ENCODE results near the gene CAVIN2.

CAVIN2 gene

GRCh38 chr2:191806396-191806795, 40.5 kb downstream of the CAVIN2 start:
- Histone ChIP-seq H3K4me1 (ENCODE audit: low read length) (no peaks in the 10 kb centered on the region), H3K9ac (ENCODE audit: low read length) (no peak overlapping the region), H2AFZ (ENCODE audit: low read length) (no peak overlapping the region), H3K27ac (ENCODE audit: low read length) (no peak overlapping the region), H3F3A (ENCODE audit: insufficient read depth, low read length) (no peaks in the 10 kb centered on the region), H4K20me1 (ENCODE audit: insufficient read depth, low read length) (no peaks in the 10 kb centered on the region), H3K4me2 (ENCODE audit: low read depth, low read length) (no peak overlapping the region), H3K27me3 (replicated peaks; ENCODE audit: insufficient read depth, low read length) (no peaks in the 10 kb centered on the region), H3K79me2 (ENCODE audit: low read length) (no peaks in the 10 kb centered on the region), H3K9me2 (replicated peaks; ENCODE audit: insufficient read depth, low read length) (no peaks in the 10 kb centered on the region), H3K9me3 (replicated peaks; ENCODE audit: insufficient read depth, low read length) (no peaks in the 10 kb centered on the region), H3K4me3 (ENCODE audit: low read length) (no peak overlapping the region), H3K36me3 (replicated peaks; ENCODE audit: insufficient read depth, low read length) (no peaks in the 10 kb centered on the region)
- TF ChIP-seq EZH2 (optimal IDR thresholded peaks at IDR 0.05; ENCODE audit: low read depth, low read length): no peak
- TF ChIP-seq CTCF (IDR thresholded peaks at IDR 0.05; ENCODE audit: low read length): no peak
- no peak for TF ChIP-seq EZH2phosphoT487 (IDR thresholded peaks at IDR 0.05; ENCODE audit: low read length)
- DNase-seq: no peak

GRCh38 chr2:191804766-191805165, 42.1 kb downstream of the CAVIN2 start:
- Histone ChIP-seq H3F3A (ENCODE audit: insufficient read depth, low read length) (no peaks in the 10 kb centered on the region), H3K9me2 (replicated peaks; ENCODE audit: insufficient read depth, low read length) (no peaks in the 10 kb centered on the region), H3K27ac (ENCODE audit: low read length) (no peak overlapping the region), H4K20me1 (ENCODE audit: insufficient read depth, low read length) (no peaks in the 10 kb centered on the region), H3K9ac (ENCODE audit: low read length) (no peak overlapping the region), H3K9me3 (replicated peaks; ENCODE audit: insufficient read depth, low read length) (no peaks in the 10 kb centered on the region), H3K4me3 (ENCODE audit: low read length) (no peak overlapping the region), H3K4me2 (ENCODE audit: low read depth, low read length) (no peak overlapping the region), H3K4me1 (ENCODE audit: low read length) (no peaks in the 10 kb centered on the region), H3K27me3 (replicated peaks; ENCODE audit: insufficient read depth, low read length) (no peaks in the 10 kb centered on the region), H3K79me2 (ENCODE audit: low read length) (no peaks in the 10 kb centered on the region), H3K36me3 (replicated peaks; ENCODE audit: insufficient read depth, low read length) (no peaks in the 10 kb centered on the region), H2AFZ (ENCODE audit: low read length) (no peak overlapping the region)
- no peak for TF ChIP-seq EZH2phosphoT487 (IDR thresholded peaks at IDR 0.05; ENCODE audit: low read length)
- TF ChIP-seq CTCF (IDR thresholded peaks at IDR 0.05; ENCODE audit: low read length): no peak
- TF ChIP-seq EZH2 (optimal IDR thresholded peaks at IDR 0.05; ENCODE audit: low read depth, low read length): no peak
- DNase-seq: no peak

- Histone ChIP-seq H3K9ac (ENCODE audit: low read length) (no peak overlapping the region), H3K27ac (ENCODE audit: low read length) (no peak overlapping the region), H3K9me2 (replicated peaks; ENCODE audit: insufficient read depth, low read length) (no peaks in the 10 kb centered on the region), H3K36me3 (replicated peaks; ENCODE audit: insufficient read depth, low read length) (no peaks in the 10 kb centered on the region), H3K27me3 (replicated peaks; ENCODE audit: insufficient read depth, low read length) (no peaks in the 10 kb centered on the region), H3K4me2 (ENCODE audit: low read depth, low read length) (no peak overlapping the region), H3K9me3 (replicated peaks; ENCODE audit: insufficient read depth, low read length) (no peaks in the 10 kb centered on the region), H2AFZ (ENCODE audit: low read length) (no peak overlapping the region), H3K79me2 (ENCODE audit: low read length) (no peaks in the 10 kb centered on the region), H4K20me1 (ENCODE audit: insufficient read depth, low read length) (no peaks in the 10 kb centered on the region), H3K4me1 (ENCODE audit: low read length) (no peaks in the 10 kb centered on the region), H3K4me3 (ENCODE audit: low read length) (no peak overlapping the region), H3F3A (ENCODE audit: insufficient read depth, low read length) (no peaks in the 10 kb centered on the region)
- no peak for TF ChIP-seq EZH2 (optimal IDR thresholded peaks at IDR 0.05; ENCODE audit: low read depth, low read length)
- no peak for TF ChIP-seq CTCF (IDR thresholded peaks at IDR 0.05; ENCODE audit: low read length)
- no peak for TF ChIP-seq EZH2phosphoT487 (IDR thresholded peaks at IDR 0.05; ENCODE audit: low read length)
- no peak for DNase-seq
Measured at GRCh38 chr2:191803007-191803406, 43.9 kb downstream of the CAVIN2 start.
